SHP77 treated with DMSO at 0.1 percent for 48 hours (cell line): ENCODE data around the gene SMOC1.

ENCODE experiments used
- DNase-seq: peaks from one replicate; lab custom pipeline; 2025; lab: John Stamatoyannopoulos, UW

SMOC1 gene

GRCh38 chr14:69980457-69981425 is 101.5 kb downstream of the SMOC1 start:
- no peak for DNase-seq

- no peak for DNase-seq
Measured at GRCh38 chr14:69982220-69982839, 103.1 kb downstream of the SMOC1 start.

GRCh38 chr14:69982886-69983285 is 103.7 kb downstream of the SMOC1 start:
- DNase-seq: no peak

GRCh38 chr14:69983317-69983716 is 104.1 kb downstream of the SMOC1 start:
- no peak for DNase-seq

- DNase-seq: no peak
Measured at GRCh38 chr14:69985463-69985862, 106.2 kb downstream of the SMOC1 start.

- no peak for DNase-seq
Measured at GRCh38 chr14:69986336-69986735, 107.1 kb downstream of the SMOC1 start.

- no peak for DNase-seq
Measured at GRCh38 chr14:69987406-69988121, 108.3 kb downstream of the SMOC1 start.

GRCh38 chr14:69988979-69989378 is 109.8 kb downstream of the SMOC1 start:
- no peak for DNase-seq

- DNase-seq: no peak
Measured at GRCh38 chr14:69989622-69990021, 110.4 kb downstream of the SMOC1 start.

GRCh38 chr14:69990323-69990722 is 111.1 kb downstream of the SMOC1 start:
- DNase-seq: no peak

GRCh38 chr14:69991422-69991821 is 112.2 kb downstream of the SMOC1 start:
- DNase-seq: no peak

GRCh38 chr14:69992564-69992963 is 113.3 kb downstream of the SMOC1 start:
- DNase-seq: no peak

GRCh38 chr14:69993326-69993725 is 114.1 kb downstream of the SMOC1 start:
- DNase-seq: no peak

- no peak for DNase-seq
Measured at GRCh38 chr14:69994002-69994401, 114.8 kb downstream of the SMOC1 start.

GRCh38 chr14:69996216-69996615 is 117.0 kb downstream of the SMOC1 start:
- no peak for DNase-seq

GRCh38 chr14:69997849-69998248 is 118.6 kb downstream of the SMOC1 start:
- DNase-seq: peak; percentile 78

- DNase-seq: peak; percentile 99
Measured at GRCh38 chr14:69999261-69999674, 120.1 kb downstream of the SMOC1 start.

- no peak for DNase-seq
Measured at GRCh38 chr14:70000601-70001000, 121.4 kb downstream of the SMOC1 start.

GRCh38 chr14:70002589-70003346 is 123.6 kb downstream of the SMOC1 start:
- DNase-seq: no peak

- no peak for DNase-seq
Measured at GRCh38 chr14:70004791-70005190, 125.6 kb downstream of the SMOC1 start.

GRCh38 chr14:70005281-70005805 is 126.1 kb downstream of the SMOC1 start:
- DNase-seq: no peak

GRCh38 chr14:70006699-70007098 is 127.5 kb downstream of the SMOC1 start:
- DNase-seq: no peak
